ENCODE data around the gene SPTLC3.

Gene SPTLC3

GRCh38 chr20:12998046-12998445 is 10.7 kb upstream of the SPTLC3 start:
- TF ChIP-seq EGR1 (IDR thresholded peaks at IDR 0.05) = no peak
- no peak for TF ChIP-seq CREB1 (IDR thresholded peaks at IDR 0.05; ENCODE audit: low read depth)
- TF ChIP-seq USF1 (IDR thresholded peaks at IDR 0.05) = no peak

GRCh38 chr20:12999201-12999600 is 9.6 kb upstream of the SPTLC3 start:
- no peak for TF ChIP-seq NFIC (IDR thresholded peaks at IDR 0.05)
- no peak for TF ChIP-seq USF1 (IDR thresholded peaks at IDR 0.05)
- no peak for TF ChIP-seq TEAD4 (IDR thresholded peaks at IDR 0.05)
- TF ChIP-seq CEBPB (IDR thresholded peaks at IDR 0.05) = no peak
- TF ChIP-seq TAF1 (IDR thresholded peaks at IDR 0.05; ENCODE audit: low read depth) = no peak

GRCh38 chr20:13002251-13002650 is 6.5 kb upstream of the SPTLC3 start:
- TF ChIP-seq ZBTB7A (IDR thresholded peaks at IDR 0.05; ENCODE audit: low read depth) (no peak), TAF1 (IDR thresholded peaks at IDR 0.05; ENCODE audit: low read depth) (no peak), TCF12 (IDR thresholded peaks at IDR 0.05; ENCODE audit: low read depth) (no peak), USF1 (IDR thresholded peaks at IDR 0.05) (no peak), EGR1 (IDR thresholded peaks at IDR 0.05) (no peak), EP300 (IDR thresholded peaks at IDR 0.05; ENCODE audit: borderline replicate concordance) (no peak), CREB1 (IDR thresholded peaks at IDR 0.05; ENCODE audit: low read depth) (no peak), FOXM1 (IDR thresholded peaks at IDR 0.05; ENCODE audit: borderline replicate concordance, low read depth) (no peak), NFIC (IDR thresholded peaks at IDR 0.05) (no peak), TEAD4 (IDR thresholded peaks at IDR 0.05) (no peak), CEBPB (IDR thresholded peaks at IDR 0.05) (no peak), RAD21 (IDR thresholded peaks at IDR 0.05; ENCODE audit: low read depth) (no peak)
- TF ChIP-seq, protein P1, sequence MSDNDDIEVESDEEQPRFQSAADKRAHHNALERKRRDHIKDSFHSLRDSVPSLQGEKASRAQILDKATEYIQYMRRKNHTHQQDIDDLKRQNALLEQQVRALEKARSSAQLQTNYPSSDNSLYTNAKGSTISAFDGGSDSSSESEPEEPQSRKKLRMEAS (IDR thresholded peaks at IDR 0.05) = no peak

DNA sequence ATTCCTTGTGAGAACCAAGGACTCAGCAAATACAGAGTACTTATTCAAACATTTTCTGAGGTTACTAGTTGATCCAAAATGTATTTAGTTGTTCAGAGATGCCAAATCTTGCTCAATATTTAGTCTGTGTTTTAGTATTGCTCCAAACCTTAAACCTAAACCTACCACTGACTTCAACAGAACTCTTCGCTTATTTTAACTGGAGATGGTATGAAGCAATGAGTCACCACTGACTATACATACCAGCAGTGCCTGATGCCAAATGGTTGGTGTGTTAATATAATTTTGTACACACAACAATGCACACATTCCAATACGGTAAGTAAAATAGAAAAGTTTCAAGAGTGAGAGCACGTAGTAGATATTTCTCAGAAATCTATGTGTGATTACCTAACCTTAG is 1.9 kb upstream of the SPTLC3 start:
- TF ChIP-seq TAF1 (IDR thresholded peaks at IDR 0.05; ENCODE audit: low read depth) = no peak
- TF ChIP-seq CREB1 (IDR thresholded peaks at IDR 0.05; ENCODE audit: low read depth) = no peak
- no peak for TF ChIP-seq RAD21 (IDR thresholded peaks at IDR 0.05; ENCODE audit: low read depth)
- TF ChIP-seq REST (IDR thresholded peaks at IDR 0.05; ENCODE audit: low read depth) = no peak
- TF ChIP-seq TEAD4 (IDR thresholded peaks at IDR 0.05) = no peak

- no peak for TF ChIP-seq CEBPB (IDR thresholded peaks at IDR 0.05)
- TF ChIP-seq NFIC (IDR thresholded peaks at IDR 0.05) = no peak
- TF ChIP-seq TEAD4 (IDR thresholded peaks at IDR 0.05) = no peak
- no peak for TF ChIP-seq REST (IDR thresholded peaks at IDR 0.05; ENCODE audit: low read depth)
- TF ChIP-seq TCF12 (IDR thresholded peaks at IDR 0.05; ENCODE audit: low read depth) = no peak
- no peak for TF ChIP-seq YY1 (IDR thresholded peaks at IDR 0.05; ENCODE audit: low read depth)
- no peak for TF ChIP-seq RAD21 (IDR thresholded peaks at IDR 0.05; ENCODE audit: low read depth)
- TF ChIP-seq TAF1 (IDR thresholded peaks at IDR 0.05; ENCODE audit: low read depth) = no peak
- no peak for TF ChIP-seq USF1 (IDR thresholded peaks at IDR 0.05)
- no peak for TF ChIP-seq FOXM1 (IDR thresholded peaks at IDR 0.05; ENCODE audit: borderline replicate concordance, low read depth)
These were observed 1.2 kb upstream of the SPTLC3 start for GRCh38 chr20:13007596-13007995.

- TF ChIP-seq YY1 (IDR thresholded peaks at IDR 0.05; ENCODE audit: low read depth) (no peak), FOXM1 (IDR thresholded peaks at IDR 0.05; ENCODE audit: borderline replicate concordance, low read depth) (peak; percentile 5; the same call in 1 of the 2 replicates), TEAD4 (IDR thresholded peaks at IDR 0.05) (peak; percentile 30; the same call in 1 of the 2 replicates), CREB1 (IDR thresholded peaks at IDR 0.05; ENCODE audit: low read depth) (peak; percentile 79), NFIC (IDR thresholded peaks at IDR 0.05) (0 out of 2 replicates have a peak, but pooled peaks have one; percentile 22), USF1 (IDR thresholded peaks at IDR 0.05) (no peak)
These were observed 1.1 kb downstream of the SPTLC3 start for GRCh38 chr20:13009682-13010406.

Data from Ishikawa (cell line).